GM18870 (cell line): ENCODE results near the gene UBAC1.
A peak's percentile ranks its signal among the peaks of the same experiment; 100 is the strongest.
"Not testable (repeated sequence)": the region's sequence is repeated elsewhere in the genome, so short reads cannot be mapped to it uniquely, and the experiment has no call there.

Experiments
- ATAC-seq: cut with Tn5 transposase; IDR thresholded peaks from one replicate; pipeline ENCODE4 v1.9.1; 2021; ENCODE audit warnings: moderate library complexity; ENCODE audit not compliant: unreplicated experiment

Gene UBAC1

DNA sequence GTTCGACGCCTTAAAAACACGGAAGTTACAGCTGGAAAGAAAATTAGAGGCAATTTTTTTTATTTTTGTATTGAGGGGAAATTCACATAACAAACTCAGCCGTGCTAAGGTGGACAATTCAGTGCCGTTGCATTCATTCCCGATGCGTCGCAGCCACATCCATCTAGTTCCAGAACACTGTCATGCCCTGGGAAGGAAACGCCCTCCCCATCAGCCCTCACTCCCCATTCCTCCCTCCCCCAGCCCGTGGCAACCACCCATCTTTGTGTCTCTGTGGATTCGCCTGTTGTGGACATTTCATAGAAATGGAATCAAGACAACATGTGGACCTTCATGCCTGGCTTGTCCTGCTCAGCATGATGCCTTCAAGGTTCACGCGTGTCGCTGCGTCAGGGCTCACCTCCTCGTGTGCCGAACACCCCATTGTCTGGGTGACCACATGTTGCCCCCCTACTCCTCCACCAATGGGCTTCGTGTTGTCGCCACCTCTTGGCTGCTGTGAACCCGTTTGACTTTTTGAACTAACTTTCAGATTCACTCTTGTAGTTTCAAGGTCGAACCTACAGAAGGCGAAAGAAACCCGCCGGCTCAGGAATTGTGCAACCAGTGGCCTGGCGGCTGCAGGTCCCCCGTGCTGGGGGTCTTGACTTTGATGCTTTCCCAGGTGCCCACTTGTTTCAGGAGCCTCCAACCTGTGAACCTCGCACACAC is 36.4 kb downstream of the UBAC1 start:
- no peak for ATAC-seq

DNA sequence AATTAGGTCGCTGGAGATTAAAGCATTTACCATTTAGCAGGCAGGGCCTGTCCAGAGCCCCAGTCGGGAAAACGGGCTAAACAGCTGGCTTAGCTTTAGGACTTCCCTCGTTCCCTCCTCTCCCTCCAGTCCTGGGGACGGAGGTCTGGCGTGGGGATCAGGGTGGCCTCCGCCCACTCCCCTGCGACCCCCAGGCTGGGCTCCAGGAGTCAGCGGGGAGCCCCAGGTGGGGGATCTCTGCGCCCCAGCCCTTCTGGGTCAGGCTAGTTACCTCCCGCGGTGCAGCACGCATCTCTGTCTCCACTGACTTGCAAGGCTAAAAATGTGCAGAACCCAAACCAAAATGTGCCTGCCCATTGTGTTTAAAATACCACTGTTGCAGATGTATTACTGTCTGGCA is 37.7 kb downstream of the UBAC1 start:
- no peak for ATAC-seq

- ATAC-seq: no peak
Observed at GRCh38 chr9:135921749-135922310, 39.3 kb downstream of the UBAC1 start.

DNA sequence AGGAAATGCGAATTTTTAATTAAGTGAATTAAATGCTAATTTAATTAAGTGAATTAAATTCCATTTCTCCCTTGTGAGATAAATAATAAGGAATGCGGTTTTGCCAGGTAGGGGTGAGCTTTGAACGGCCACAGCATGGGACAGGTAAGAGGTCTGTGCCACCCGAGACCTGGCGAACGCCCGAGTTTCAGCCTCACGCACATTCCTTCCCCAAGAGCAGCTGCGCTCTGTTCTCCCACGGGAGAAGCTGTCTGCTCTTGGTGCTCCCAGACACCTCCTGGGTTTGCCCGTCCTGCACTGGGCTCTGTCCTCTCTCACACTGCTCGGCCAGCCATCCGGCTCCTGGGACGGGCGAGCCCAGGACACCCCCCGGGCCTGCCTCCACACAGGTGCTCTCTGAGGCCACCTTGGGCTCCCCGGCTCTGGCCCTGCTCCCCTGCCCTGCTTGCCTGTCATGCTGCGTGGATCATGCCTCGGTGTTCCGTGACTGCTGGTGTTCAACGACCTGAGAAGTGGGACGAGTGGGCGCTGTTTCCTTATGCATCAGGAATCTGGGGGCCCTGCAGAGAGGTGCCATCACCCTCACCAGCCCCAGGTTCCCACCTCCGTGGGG is 40.1 kb downstream of the UBAC1 start:
- ATAC-seq: no peak

GRCh38 chr9:135920256-135920930 is 40.8 kb downstream of the UBAC1 start:
- no peak for ATAC-seq

- no peak for ATAC-seq
Observed at GRCh38 chr9:135919318-135919890, 41.8 kb downstream of the UBAC1 start.

DNA sequence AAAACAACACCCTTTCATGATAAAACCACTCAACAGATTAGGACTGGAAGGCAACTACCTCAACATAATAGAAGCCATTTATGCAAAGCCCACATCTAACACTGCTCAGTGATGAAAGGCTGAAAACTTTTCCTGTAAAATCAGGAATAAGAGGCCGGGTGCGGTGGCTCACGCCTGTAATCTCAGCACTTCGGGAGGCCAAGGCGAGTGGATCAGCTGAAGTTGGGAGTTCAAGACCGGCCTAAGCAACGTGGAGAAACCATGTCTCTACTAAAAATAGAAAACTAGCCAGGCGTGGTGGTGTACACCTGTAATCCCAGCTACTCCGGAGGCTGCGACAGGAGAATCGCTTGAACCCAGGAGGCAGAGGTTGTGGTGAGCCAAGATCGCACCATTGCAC is 44.9 kb downstream of the UBAC1 start:
- ATAC-seq: not testable (repeated sequence)

- ATAC-seq: no peak
Observed at GRCh38 chr9:135914921-135915320, 46.3 kb downstream of the UBAC1 start.

DNA sequence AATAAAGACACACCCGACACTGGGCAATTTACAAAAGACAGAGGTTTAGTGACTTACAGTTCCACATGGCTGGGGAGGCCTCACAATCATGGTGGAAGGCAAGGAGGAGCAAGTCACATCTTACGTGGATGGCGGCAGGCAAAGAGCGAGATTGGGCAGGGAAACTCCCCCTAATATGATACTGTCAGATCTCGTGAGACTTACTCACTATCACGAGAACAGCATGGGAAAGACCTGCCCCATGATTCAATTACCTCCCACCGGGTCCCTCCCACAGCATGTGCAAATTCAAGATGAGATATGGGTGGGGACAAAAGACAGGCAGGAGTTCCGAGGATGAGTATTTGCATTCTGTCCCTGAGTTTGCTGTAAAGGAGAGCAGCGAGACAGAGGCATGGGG is 49.9 kb downstream of the UBAC1 start:
- not testable (repeated sequence) for ATAC-seq

GRCh38 chr9:135910757-135911156 is 50.4 kb downstream of the UBAC1 start:
- ATAC-seq: no peak

GRCh38 chr9:135910216-135910615 is 51.0 kb downstream of the UBAC1 start:
- ATAC-seq: no peak

DNA sequence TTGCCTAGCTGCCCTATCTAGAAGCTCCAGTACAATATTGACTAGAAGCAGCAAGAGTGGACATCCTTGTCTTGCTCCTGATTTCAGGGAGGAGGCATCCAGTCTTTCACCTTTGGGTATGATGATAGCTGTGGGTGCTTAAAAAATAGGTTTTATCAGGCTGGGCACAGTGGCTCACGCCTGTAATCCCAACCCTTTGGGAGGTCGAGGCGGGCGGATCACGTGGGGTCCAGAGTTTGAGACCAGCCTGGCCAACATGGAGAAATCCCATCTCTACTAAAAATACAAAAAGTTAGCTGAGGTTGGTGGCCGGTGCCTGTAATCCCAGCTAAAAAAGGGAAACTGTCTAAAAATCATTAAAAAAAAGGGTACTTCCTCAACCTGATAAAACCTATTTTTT is 51.8 kb downstream of the UBAC1 start:
- no peak for ATAC-seq

DNA sequence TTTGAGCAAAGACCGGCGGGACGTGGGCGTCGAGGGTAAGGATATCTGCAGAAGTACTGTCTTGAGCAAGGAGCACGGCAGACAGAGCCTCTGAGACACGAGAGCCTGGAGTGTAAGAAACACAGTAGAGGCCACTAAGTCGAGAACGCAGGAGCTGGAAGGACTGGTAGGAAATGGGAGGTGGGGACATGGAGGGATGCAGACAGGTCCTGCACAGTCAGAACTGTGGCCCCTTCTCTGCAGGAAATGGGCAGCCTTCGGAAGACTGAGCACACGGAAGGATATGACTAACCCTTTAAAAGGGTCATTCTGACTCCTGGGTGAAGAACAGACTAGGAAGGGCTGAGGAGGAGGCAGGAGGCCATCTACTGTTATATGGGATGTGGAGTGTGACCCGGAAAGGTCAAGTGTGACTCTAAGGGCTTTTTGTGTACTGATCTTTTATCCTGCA is 52.4 kb downstream of the UBAC1 start:
- ATAC-seq: no peak

DNA sequence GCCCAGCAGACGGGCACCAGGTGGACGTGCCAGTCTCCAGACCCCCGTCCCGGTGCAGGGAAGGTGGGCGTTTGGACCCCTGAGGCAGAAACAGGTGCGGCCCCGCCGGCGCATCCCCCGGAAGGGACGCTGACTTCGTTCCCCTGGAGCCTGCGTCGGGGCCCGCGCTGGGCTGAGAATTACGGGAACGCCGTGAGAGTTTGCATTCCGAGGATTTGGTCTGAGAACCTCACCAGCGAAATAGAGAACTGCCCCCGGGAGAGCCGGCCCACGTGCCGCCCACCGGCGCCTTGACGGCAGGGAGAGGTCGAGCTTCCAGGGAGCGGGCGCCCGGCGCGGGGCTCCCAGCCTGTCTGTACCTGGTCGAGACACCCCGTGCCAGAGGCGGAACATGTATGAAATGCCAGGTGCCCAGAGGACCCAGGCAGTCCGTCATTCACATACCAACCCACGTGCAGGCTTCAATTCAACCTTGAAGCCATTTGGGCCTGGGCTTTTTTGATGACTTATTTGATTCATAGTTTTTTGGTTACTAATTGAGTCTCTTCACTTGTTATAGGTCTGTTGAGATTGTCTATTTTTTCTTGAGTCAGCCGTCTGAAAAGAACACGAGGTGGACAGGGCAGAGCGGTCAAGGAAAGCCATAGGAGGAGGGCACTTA is 53.0 kb downstream of the UBAC1 start:
- no peak for ATAC-seq

DNA sequence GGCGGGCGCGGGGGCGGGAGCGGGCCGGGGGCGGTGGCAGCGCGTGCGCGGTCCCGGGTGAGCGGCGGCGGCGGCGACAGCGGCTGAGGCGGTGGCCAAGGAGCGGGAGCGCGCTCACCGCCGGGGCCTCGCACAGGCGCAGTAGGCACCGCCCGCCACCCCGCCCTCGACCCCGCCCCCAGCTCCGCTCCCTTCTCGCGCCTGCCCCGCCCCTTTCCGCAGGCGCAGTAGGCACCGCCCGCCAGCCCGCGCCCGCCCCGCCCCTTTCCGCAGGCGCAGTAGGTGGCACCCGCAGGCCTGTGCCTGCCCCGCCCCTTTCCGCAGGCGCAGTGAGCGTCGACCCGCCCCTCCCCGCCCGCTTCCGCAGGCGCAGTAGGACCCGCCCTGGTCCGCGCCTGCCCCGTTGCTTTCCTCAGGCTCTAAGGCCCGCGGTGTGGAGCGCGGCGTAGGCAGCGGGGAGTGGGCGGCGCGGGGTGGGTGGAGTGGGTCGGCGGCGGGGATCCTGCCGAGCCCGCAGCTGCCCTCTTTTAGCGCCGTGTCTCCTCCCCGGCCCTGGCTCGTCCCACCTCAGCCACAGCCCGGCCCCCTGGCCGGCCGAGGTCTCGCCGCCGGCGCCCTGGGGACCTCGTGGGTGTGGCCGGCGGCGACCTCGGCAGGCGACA is 53.6 kb downstream of the UBAC1 start, which contains the start of gene CAMSAP1:
Gene CAMSAP1, minus strand, starts transcription at position 116 of the 662 bp plus-strand sequence. CDS start 387 bp downstream, outside the sequence.
- ATAC-seq: peak; percentile 38

DNA sequence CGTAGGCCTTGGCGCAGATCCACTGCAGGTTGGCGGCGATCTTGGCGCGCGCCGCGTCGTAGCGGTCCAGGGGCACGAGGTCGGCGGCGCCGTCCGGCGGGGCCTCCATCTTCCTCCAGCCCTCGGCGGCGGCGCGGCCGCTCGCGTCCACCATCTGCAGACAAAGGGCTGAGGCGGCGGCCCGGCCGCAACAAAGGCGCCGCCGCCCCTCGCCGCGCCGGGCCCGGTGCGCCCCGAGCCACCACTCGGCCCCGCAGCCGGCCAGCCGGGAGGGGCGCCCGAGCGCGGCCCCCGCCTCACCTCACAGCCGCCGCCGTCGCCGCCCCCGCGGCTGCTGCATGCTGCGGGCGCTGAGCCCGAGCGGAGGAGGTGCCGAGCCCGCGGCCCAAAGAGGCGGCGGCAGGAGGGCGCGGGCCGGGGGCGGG is 54.2 kb downstream of the UBAC1 start:
- ATAC-seq: no peak

DNA sequence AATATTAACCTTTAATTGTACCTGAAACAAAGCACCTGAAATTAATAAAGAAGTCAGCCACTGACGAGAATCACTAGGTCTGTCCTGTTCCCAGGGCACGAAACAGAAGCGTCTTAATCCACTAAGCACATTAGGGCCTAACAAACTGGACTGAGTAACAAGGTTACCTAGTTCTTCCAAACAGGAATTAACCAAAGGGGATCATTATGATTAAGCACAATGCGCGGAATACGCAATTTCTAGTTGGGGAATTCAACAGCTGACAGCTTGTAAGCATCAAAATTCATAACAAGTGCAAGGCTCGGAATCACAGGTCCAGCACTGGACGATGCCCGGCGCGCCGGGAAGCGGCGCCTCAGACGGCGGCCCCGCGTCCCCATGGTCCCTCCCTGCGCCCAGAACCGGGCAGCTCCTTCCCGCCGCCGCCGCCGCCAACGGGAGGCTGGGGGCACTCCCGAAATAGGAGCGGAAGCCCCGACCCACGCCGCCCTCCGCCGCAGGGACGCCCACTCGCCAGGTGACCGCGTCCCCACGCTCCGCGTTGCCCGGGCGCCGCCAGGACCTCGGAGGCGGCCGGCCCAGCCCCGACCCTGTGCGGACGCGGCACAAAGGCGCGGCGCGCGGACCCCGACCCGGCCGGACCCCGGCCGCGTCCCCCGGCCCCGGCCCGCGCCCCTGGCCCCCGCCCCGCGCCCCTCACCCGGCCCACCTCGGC is 54.7 kb downstream of the UBAC1 start:
- ATAC-seq: no peak

GRCh38 chr9:135905380-135906258 is 55.6 kb downstream of the UBAC1 start:
- no peak for ATAC-seq
